Hippocampal formation (tissue), 2 donors: Measurements from ENCODE around the gene PEX11G.
A peak's percentile ranks its signal among the peaks of the same experiment; 100 is the strongest.
"Not testable (repeated sequence)": the region's sequence is repeated elsewhere in the genome, so short reads cannot be mapped to it uniquely, and the experiment has no call there.

Experiments used
- DNase-seq, 2 donors: peaks; one replicate each; lab custom pipeline; 2025; lab: John Stamatoyannopoulos, UW

The PEX11G gene

DNA sequence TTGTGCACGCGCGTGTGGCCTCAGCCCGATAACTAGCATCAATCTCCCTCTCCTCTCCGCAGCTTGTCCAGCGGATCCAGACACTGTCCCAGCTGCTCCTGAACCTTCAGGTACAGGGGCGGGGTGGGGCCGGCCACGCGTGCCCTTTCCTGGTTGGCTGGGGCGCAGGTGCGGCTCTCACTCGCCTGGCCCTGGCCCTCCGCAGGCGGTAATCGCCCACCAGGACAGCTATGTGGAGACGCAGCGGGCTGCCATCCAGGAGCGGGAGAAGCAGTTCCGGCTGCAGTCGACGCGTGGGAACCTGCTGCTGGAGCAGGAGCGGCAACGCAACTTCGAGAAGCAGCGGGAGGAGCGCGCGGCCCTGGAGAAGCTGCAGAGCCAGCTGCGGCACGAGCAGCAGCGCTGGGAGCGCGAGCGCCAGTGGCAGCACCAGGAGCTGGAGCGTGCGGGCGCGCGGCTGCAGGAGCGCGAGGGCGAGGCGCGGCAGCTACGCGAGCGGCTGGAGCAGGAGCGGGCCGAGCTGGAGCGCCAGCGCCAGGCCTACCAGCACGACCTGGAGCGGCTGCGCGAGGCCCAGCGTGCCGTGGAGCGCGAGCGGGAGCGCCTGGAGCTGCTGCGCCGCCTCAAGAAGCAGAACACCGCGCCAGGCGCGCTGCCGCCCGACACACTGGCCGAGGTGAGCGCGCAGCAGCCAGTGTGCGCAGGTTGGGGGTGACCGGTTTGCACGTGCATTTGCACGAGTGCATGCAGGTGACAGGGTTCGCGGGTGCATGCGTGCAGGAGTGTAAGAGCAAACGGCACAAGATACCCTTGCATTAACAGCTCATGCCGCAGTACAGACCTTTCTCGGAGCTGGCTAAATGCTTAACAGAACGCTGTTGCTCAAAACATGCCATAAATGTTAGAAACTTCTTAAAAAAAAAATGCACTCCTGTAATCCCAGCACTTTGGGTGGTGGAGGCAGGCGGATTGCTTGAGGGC lies 21.5 kb downstream of the PEX11G start:
- no peak for DNase-seq

DNA sequence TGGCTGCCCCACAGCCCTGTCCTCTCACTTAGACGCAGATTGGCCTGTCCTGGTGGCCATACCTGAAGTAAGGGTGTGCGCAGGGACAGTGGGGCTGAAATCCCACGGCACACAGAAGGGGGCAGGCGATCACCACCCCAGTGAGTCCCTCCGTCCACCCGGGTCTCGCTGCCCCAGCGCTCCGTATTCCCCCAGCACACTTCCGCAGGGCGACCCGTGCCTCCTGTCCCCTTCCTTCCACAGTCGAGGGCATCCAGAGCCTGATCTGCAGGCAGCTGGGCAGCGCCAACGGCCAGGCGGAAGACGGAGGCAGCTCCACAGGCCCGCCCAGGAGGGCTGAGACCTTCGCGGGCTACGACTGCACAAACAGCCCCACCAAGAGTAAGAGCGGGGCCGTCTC lies 25.3 kb downstream of the PEX11G start:
- DNase-seq, result no peak

DNA sequence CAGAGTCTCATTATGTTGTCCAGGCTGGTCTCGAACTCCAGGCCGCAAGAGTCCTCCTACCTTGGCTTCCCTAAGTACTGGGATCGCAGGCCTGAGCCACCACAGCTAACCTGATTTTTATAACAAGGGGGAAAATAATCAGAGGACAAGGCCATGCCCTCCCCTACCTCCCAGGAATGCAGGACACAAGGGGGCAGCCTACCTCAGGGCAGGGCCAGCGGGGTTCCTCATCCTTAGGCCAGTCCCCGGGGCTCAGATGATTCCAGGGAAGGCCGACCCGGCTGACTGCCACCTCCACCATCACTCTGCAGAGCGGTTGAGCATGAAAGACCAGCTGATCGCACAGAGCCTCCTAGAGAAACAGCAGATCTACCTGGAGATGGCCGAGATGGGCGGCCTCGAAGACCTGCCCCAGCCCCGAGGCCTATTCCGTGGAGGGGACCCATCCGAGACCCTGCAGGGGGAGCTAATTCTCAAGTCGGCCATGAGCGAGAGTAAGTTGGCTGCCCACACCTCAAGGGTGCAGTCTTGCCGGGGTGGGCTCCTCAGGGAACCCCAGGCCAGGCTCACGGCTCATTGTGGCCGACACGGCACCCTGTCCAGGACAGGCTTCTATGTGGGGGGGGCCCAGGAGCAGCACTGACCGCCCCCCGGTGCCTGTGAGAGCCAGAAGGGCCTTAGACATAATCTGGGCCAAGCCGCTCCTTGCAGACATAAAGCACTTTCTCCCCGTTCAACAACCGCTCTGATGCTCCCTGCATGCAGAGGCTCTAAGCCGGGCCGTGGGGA lies 26.8 kb downstream of the PEX11G start:
- no peak for DNase-seq

DNA sequence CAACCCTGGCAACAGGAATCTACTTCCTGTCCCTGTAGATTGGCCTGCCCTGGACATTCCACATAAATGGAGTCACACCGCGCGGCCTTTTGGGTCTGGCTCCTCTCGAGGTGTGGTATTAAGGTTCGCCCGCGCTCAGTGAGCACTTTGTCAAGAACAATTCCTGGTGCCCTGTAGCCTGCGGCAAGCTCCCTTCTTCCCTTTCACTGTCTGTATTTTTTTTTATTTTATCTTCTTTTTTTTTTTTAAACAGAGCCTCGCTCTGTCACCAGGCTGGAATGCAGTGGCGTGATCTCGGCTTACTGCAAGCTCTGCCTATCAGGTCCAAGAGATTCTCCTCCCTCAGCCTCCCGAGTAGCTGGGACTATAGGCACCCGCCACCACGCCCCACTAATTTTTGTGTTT lies 28.3 kb downstream of the PEX11G start:
- no peak for DNase-seq

DNA sequence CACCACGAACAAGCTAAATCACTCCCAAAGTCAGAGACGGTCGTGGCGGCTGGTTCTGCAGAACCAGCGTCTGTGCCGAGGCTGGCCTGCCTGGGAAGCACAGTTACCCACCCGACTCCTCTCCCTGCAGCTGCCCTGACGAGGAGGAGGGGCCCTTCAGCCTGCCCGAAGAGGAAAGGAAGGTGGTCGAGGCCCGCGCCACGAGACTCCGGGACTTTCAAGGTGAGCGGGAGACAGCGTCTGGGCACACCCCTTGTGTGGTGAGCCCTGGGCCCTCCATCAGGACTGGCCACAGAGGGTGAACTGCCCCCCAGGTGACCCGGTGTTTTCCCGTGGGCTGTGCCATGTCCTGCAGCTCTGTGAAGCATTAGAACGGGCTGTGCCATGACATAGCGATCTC lies 29.1 kb downstream of the PEX11G start:
- DNase-seq, result no peak

DNA sequence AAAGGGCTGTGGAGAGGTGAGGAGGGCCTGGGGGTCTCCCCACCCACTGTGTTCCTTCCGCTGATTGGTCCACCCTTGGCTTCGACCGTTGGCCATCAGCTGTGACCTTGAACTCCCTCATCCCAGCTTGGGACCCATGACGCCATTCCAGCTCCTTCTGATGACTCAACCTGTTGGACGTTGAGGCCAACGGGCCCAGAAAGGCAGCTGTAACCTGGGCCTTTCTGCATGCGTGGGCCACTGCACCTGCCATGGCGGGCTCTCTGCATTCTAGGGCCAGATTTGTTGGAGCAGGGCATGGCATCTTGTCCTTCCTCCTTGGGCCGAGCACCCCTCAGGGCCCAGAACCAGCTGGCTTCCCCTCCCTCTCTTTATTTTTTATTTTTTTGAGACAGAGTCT lies 30.2 kb downstream of the PEX11G start:
- DNase-seq, result no peak

DNA sequence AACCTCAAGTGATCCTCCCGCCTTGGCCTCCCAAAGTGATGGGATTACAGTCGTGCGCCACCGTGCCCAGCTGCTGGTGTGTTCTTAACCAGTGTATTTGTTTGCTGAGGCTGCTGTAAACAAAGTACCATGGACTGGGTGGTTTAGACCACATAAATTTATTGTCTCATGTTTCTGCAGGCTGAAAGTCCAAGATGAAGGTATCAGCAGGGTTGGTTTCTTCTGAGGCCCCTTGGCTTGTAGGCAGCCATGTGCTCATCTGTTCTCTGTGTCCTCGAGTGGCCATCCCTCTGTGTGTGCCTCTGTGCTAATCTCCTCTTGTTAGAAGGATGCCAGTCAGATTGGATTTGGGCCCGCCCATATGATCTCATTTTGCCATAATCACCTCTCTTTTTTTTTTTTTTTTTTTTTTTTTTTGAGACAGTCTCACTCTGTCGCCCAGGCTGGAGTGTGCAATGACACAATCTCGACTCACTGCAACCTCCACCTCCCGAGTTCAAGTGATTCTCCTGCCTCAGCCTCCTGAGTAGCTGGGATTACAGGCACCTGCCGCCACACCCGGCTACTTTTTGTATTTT lies 31.8 kb downstream of the PEX11G start:
- DNase-seq, result no peak

DNA sequence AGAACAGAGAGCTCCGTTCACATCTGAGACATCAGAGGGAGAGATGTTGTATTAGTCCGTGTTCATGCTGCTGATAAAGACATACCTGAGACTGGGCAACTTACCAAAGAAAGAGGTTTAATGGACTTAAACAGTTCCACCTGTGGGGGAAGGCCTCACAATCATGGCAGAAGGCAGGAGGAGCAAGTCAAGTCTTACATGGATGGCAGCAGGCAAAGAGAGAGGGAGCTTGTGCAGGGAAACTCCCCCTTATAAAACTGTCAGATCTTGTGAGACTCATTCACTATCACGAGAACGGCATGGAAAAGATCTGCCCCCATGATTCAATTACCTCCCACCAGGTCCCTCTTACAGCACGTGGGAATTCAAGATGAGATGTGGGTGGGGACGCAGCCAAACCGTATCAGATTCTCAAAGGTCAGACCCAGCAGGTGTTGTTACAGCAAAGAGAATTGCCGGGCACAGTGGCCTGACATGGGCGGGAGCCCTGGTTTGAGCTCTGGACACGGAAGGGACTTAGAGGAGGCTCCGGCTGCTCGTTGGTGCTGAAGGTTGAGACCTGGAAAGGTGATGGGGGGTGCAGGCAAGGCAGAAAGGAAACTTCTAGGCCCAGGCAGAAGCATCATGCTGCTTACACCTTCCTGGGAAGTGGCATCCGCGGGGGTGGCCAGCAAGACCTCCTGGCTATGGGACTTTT lies 33.1 kb downstream of the PEX11G start:
- no peak for DNase-seq

DNA sequence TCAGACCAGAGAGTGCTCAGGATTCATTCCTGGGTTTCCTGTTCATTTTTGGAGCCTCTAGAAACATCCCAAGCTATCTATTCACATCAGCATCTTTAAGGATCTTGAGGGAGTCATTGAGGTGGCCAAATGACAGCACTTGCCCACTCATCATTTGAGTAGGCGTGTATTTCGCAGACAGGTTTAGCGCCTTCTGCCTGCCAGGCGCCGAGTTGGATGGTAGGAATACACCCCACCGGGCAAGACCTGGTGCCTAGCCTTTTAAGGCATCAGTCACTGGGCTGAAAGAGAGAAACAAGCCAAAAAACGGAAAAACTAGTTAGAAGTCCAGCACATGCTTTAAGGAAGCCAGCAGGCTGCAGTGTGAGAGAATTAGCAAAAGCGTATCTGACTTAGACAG lies 33.8 kb downstream of the PEX11G start:
- no peak for DNase-seq

DNA sequence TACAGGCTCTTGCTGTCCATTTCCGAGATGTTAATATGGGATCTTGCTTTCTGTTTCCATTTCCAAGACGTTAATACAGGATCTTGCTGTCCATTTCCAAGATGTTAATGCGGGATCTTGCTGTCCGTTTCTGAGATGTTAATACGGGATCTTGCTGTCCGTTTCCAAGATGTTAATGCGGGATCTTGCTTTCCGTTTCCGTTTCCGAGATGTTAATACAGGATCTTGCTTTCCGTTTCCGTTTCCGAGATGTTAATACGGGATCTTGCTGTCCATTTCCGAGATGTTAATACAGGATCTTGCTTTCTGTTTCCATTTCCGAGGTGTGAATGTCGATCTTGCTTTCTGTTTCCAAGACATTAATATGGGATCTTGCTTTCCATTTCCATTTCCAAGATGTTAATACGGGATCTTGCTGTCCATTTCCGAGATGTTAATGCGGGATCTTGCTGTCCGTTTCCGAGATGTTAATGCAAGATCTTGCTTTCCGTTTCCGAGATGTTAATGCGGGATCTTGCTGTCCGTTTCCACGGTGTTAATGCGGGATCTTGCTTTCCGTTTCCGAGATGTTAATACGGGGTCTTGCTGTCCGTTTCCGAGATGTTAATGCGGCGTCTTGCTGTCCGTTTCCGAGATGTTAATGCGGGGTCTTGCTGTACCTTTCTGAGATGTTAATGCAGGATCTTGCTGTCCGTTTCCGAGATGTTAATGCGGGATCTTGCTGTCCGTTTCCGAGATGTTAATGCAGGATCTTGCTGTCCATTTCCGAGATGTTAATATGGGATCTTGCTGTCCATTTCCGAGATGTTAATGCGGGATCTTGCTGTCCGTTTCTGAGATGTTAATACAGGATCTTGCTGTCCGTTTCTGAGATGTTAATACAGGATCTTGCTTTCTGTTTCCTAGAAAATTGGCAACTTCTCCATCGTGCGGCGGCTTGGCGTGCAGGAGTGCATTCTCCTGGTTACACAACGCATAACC lies 38.3 kb downstream of the PEX11G start:
- no peak for DNase-seq

DNA sequence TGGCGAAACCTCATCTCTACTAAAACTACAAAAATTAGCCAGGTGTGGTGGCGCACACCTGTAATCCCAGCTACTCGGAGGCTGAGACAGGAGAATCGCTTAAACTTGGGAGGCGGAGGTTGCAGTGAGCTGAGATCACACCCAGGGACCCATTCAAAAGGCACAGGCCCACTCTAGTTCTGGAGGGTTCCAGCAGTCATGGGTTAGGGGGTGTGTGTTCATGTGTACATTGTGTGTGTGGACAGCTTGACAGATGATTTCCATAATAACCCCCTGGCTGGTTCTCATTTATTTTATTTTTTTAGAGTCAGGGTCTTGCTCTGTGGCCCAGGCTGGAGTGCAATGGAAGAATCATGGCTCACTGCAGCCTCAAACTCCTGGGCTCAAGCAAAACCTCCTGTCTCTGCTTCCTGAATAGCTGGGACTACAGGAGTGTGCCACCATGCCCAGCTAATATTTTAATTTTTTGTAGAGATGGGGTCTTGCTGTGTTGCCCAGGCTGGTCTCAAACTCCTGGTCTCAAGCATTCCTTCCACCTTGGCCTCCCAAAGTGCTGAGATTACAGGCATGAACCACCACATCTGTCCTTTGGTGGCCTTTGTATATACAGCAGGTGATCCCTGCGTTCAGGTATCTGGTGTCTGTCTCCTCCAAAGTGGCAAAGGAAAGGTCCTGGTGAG lies 39.3 kb downstream of the PEX11G start:
- not testable (repeated sequence) for DNase-seq

DNA sequence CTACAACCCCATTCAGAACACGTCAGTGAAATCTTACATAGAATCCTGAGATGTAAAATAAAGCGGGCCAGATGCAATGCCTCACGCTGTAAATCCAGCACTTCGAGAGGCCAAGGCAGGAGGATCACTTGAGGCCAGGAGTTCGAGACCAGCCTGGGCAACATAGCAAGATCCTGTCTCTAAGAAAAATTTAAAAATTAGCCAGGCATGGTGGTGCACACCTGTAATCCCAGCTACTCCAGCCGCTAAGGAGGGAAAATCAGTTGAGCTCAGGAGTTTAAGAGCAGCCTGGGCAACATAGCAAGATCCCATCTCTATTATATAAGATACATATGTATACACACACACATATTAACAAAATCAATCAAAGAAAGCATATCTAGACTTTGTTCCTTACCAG lies 41.2 kb downstream of the PEX11G start:
- DNase-seq, result no peak

DNA sequence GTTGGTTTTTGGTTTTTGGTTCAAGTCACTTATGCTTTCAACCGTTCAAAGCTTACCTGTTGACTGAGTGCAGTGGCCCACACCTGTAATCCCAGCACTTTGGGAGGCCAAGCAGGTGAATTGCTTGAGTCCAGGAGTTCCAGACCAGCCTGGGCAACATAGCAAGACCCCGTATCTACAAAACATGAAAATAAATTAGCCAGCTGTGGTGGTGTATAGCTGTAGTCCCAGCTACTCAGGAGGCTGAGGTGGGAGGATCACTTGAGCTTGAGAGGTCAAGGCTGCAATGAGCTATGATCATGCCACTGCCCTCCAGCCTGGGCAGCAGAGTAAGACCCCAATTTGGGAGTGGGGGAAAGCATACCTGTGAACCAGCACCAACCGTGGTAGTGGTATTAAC lies 43.7 kb downstream of the PEX11G start:
- DNase-seq, result no peak

DNA sequence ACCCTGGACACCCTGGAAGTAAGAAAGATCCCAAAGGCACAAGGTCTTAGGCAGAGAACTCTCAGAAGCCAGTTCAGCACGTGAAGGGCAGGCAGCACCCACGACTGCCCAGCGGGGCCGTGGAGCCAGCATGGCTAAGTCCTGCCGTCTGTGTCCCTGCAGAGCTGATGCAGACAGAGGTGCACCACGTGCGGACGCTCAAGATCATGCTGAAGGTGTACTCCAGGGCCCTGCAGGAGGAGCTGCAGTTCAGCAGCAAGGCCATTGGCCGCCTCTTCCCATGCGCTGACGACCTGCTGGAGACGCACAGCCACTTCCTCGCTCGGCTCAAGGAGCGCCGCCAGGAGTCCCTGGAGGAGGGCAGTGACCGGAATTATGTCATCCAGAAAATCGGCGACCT lies 44.8 kb downstream of the PEX11G start:
- no peak for DNase-seq

DNA sequence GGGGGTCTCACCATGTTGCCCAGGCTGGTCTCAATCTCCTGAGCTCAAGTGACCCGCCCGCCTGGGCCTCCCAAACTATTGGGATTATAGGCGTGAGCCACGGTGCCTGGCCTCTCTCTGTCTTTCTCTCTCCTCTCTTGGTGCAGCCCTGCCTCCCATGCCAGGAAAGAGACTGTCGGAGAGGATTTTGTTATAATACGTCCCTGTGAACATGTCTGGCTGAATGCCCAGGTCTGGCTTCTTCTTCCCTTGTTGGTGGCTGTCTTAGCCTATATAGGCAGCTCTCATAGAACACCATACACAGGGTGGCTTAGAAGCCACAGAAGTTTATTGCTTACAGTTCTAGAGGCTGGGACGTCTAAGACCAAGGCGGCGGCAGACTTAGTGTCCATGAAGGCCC lies 46.4 kb downstream of the PEX11G start:
- peak in 1 of 2 donors; percentile 2 for DNase-seq

DNA sequence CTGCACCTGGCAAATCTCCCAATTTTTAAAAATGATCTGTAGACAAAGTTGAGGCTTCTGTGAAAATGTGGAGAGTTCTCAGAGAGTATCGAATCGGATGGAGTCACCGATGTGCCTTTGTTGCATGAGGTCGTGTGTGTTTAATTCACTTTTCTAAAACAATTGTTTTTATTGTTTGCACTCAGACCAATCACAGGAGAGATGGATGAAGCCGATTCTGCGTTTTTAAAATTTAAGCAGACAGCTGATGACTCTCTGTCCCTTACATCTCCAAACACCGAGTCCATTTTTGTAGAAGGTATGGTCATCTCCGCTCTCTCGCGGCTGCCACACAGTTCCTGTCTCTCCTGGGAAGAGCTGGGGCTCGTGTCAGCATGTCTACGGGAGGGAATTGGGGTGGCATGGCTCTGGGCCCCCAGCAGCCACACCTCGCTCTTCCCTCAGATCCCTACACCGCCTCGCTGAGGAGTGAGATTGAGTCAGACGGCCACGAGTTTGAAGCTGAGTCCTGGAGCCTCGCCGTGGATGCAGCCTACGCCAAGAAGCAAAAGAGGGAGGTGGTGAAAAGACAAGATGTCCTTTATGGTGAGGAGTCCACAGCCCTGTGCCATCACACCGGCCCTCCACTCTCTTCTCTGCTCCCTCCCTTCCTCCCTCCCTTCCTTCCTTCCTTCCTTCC lies 47.2 kb downstream of the PEX11G start:
- DNase-seq, result peak in 1 of 2 donors; percentile 6

DNA sequence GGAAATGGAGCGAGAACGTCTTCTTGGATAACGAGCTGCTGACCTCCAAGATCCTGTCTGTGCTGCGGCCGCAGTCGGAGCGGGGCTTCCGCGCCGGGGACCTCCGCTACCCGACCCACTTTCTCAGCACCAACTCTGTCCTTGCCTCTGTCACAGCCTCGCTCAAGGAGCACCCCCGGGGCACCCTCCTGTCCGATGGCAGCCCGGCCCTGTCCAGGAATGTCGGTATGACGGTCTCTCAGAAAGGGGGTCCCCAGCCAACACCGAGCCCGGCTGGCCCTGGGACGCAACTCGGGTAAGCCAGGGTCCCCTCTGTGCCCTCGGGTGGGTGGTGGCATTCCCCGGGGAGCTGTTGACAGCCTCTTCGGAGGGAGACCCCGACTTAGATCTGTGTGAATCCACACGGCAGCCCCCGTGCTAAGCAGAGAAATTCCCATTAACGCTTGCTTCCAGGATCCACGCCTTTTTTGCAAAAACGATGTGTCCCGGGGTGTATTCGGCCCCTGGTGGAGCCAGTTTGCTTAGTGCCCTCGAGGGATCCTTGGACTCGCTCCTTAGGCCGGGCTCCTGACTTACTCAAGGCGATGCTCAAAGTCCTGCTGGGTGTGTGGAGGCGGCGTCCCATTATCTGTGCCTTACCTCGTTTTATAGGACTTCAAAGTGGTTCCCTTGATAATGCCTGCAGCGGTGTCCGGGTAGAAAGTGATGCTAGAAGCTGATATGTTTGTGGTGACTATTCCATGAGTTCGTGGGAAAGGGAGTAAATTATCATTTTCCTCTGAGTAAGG lies 48.5 kb downstream of the PEX11G start:
- no peak for DNase-seq

DNA sequence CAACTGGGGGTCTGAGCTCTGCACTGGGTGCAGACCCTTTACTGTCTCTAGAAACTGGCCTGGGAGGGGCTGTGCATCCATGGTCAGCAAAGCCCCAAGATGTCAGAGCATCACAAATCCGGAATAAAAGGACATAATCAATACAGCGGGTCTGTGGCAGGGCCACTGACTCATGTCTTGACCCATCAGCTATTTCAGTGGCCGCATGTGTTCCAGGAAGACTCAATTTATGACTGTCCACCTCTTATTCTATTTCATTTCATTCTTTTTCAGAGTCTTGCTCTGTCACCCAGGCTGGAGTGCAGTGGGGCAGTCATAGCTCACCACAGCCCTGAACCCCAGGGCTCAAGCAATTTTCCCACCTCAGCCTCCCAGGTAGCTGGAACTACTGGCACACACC lies 53.2 kb downstream of the PEX11G start:
- no peak for DNase-seq

DNA sequence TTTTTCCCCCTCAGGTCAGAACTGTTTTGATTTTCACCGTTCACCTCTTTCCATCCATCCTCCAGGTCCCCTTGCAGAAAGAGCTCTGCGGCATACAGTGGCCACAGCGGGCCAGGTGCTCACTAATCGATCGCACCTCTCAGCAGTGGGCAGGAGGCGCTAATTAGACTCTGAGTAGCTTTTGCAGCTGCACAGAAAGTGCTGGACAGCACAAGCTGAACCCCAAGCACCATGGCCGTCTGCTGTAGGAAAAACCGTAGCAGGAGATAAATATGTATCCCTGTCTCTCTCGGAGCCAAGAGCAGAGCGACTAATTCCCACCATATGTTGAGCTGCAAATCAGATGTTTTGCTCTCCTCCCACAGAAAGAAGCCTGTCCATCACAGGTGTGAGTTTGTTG lies 54.4 kb downstream of the PEX11G start:
- DNase-seq, result no peak
